ENCODE data around the gene CD46. TPM values are rescaled to one million over a fixed set of nuclear protein-coding genes. Genes with fewer than 3 reads are reported as not detected.

Gene CD46
- total RNA-seq, result 51.6 and 59.2 TPM in 2 replicates

GRCh38 chr1:207751790-207752455, at the start of gene CD46:
Gene CD46 (plus strand): TSS chr1:207752054. CDS start chr1:207752213, 159 bp downstream.

Other genes with a start within 250 kb of the CD46 start
- not detected in 2 replicates for gene CR1L, start 106.9 kb upstream of the CD46 start, total RNA-seq
- gene CD34, start 159.1 kb downstream of the CD46 start, total RNA-seq, result 6.6 and 32.9 TPM in 2 replicates